HG03457 (cell line): ENCODE measurements around the gene CEACAM8.
"Not testable (repeated sequence)": the region's sequence is repeated elsewhere in the genome, so short reads cannot be mapped to it uniquely, and the experiment has no call there.

Experiments
- ATAC-seq: cut with Tn5 transposase; IDR thresholded peaks from one replicate; pipeline ENCODE4 v1.9.1; 2021; ENCODE audit warnings: moderate number of reproducible peaks; ENCODE audit not compliant: unreplicated experiment

Gene CEACAM8

DNA sequence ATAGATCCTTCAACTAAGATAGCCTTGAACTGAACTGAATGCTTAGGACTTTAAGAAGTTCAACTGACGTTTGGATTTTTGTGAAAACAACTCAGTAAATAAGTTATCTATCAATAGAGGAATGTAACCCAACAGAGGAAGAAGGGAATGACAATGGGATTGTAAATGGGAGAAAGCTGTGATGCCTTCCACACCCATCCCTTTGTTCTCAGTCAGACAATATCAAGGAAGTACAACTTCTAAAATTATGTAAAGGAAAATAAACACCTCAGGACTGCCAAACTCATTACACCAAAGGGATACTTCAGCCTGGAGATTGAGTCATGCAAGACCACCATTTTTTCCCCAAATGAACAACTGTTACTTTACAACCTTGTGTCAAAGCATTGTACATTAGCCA, 21.1 kb downstream of the CEACAM8 start:
- ATAC-seq, result no peak

DNA sequence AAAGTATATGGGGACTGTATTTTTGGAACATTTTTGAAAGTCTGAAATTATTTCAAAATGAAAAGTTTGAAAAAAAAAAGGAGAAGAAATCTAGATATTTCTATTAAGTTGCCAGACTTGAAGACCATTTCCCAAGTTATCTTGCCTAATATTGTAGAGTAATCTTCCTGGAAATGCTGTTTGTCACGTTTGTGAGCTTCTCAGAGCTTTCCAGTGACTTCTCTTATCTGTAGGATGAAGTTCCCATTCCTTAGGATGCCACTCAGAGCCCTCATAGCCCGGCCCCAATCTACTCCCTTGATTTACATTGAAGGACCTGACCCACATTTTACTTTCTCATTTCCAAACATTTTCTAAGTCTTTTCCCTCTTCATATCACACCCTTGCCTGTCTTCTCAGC, 23.6 kb downstream of the CEACAM8 start:
- ATAC-seq, result no peak

DNA sequence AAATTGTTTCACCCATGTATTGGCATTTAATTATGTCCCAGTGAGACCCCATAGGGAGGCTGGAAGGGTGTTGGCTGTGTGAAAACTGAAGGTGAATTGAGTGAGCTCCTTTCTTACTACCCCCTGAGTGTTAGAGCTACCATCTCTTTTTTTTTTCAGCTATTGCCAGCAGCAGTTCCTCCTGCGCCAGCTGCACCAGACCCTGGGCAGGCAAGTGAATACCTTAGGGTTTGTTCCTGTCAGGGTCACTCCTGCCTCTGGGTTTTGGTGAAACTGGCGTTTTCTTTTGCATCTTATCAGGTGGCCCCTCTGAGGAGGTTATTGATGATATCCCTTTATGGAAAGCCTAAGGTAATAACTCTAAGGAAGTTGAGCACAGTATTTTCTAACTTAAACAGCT, 25.5 kb downstream of the CEACAM8 start:
- ATAC-seq, result no peak

- ATAC-seq, result no peak
These were observed 26.7 kb downstream of the CEACAM8 start for GRCh38 chr19:42568006-42568405.

- no peak for ATAC-seq
These were observed 27.2 kb downstream of the CEACAM8 start for GRCh38 chr19:42567567-42567966.

DNA sequence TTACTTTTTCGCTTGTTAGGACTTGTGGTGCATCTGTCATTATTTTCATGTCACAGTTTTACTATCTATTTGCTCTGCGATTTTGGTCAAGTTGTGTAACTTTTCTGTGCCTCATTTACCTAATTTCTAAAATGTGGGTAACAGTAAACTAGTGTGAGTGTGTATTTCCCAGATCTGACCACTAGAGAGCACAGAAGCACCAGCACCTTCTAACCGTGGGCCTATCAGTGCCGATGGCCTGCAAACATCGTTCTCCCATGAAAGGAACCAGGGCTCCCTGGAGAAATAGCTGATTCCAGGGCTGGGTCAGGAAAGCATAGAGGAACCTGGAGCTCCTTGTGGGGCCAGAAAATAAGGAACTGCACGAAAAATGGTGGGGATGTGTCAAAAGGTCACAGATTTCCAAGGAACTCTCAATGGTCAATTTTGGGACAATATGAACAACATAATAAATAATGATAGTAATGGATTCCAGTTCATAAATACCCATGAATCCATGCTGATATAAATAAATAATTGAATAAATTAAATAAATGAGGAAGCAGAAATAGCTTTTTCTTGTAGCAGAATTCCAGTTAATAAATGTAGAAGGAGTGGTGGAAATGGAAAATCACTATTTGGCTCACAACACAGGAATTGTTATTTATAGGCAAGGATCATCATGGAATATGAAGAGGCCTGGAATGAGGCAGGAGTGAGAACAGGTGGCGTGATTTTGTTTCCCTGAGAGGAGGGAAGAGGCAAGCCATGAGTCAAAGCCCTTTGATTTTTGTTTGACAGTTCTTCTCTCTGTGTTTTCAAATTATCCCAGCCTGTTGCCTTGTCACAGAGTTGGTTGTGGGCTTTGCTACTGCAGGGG, 31.1 kb downstream of the CEACAM8 start:
- no peak for ATAC-seq

DNA sequence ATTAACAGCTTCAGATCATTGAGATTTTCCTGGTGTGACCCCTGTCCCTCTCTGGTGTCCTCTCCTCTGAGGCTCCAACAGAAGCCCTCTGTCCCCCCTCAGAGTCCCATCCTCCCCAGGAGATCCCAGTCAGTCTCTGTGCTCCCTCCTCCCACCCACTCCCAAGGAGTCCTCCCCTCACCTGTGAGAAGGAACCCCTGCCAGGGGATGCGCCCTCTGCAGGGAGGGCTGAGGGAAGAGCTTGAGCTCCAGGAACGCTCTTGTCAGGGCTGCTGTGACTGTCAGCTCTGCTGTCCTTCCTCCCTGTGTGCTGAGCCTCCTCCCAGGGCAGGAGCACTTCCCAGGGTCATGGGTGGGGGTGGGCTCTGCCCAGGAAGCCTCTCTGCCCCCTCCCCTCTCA, 33.2 kb downstream of the CEACAM8 start:
- ATAC-seq, result no peak

DNA sequence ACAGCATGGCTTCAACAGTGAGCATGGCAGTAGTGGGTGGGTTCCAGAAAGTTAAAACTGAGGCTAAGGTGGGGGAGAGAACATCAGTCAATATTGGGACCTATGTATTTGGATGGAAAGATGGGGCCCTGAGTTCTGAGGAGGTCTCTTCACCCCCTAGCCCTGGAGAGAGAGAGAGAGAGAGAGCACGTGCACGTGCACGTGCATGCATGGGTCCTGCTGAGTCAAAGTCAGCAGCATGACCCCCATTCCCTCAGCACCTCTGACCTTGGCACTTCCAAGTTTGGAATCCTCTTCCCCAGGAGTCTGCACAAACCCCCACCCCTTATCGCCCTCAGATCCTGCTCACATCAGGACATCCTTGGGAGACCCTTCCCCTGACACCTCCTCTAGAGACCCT, 34.0 kb downstream of the CEACAM8 start:
- no peak for ATAC-seq

GRCh38 chr19:42558450-42559150, 36.1 kb downstream of the CEACAM8 start:
- ATAC-seq, result no peak

DNA sequence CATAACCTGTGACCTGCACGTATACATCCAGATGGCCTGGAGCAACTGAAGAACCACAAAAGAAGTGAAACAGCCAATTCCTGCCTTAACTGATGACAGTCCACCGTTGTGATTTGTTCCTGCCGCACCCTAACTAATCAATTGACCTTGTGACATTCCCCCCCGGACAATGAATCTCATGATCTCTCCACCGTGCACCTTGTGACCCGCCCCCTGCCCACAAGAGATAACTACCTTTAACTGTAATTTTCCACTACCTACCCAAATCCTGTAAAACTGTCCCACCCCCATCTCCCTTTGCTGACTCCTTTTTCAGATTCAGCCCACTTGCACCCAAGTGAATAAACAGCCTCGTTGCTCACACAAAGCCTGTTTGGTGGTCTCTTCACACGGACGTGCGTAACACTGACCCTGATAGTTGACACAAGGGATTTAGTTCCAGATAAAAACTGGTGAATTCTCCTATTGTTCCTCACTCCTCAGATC, 37.3 kb downstream of the CEACAM8 start:
- not testable (repeated sequence) for ATAC-seq

DNA sequence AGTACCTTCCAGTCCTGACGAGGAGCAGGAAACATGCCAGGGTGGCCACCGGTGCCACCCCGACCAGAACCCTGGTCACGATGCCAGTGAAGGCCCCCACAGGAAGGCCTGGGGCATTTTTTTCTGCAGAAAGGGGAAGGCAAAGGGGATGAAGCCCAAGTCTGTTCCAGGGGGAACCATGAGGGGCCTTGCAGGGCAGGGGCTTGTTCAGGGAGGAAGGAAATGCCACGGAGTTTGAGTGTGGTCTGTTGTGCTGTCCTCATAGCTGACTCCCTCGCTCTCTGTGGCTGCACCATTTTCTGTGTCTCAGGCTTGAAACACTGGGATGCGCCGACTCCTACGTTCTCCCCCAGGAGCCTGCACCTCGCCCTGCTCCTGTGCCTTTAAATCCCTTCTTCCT, 38.9 kb downstream of the CEACAM8 start:
- ATAC-seq, result no peak

- no peak for ATAC-seq
These were observed 39.4 kb downstream of the CEACAM8 start for GRCh38 chr19:42555317-42555716.

- ATAC-seq, result no peak
These were observed 40.6 kb downstream of the CEACAM8 start for GRCh38 chr19:42554046-42554575.

GRCh38 chr19:42553292-42554045, 41.3 kb downstream of the CEACAM8 start:
- ATAC-seq, result no peak

GRCh38 chr19:42552086-42553065, 42.3 kb downstream of the CEACAM8 start:
- ATAC-seq, result no peak

DNA sequence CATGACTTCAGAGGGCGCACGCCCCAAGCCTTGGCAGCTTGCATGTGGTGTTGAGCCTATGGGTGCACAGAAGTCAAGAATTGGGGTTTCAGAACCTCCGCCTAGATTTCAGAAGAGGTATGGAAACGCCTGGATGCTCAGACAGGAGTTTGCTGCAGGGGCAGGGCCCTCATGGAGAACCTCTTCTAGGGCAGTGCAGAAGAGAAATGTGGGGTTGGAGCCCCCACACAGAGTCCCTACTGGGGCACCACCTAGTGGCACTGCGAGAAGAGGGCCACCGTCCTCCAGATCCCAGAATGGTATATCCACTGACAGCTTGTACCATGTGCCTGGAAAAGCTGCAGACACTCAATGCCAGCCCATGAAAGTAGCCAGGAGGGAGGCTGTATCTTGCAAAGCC, 44.2 kb downstream of the CEACAM8 start:
- not testable (repeated sequence) for ATAC-seq

DNA sequence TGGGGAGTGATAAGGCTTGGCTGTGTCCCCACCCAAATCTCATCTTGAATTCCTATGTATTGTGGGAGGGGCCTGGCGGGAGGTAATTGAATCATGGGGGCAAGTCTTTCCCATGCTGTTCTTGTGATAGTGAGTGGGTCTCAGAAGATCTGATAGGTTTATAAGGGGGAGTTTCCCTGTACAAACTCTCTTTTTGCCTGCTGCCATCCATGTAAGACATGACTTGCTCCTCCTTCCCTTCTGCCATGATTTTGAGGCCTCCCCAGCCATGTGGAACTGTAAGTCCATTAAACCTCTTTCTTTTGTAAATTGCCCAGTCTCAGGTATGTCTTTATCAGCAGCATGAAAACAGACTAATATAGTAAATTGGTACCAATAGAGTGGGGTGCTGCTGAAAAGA, 45.7 kb downstream of the CEACAM8 start:
- not testable (repeated sequence) for ATAC-seq

DNA sequence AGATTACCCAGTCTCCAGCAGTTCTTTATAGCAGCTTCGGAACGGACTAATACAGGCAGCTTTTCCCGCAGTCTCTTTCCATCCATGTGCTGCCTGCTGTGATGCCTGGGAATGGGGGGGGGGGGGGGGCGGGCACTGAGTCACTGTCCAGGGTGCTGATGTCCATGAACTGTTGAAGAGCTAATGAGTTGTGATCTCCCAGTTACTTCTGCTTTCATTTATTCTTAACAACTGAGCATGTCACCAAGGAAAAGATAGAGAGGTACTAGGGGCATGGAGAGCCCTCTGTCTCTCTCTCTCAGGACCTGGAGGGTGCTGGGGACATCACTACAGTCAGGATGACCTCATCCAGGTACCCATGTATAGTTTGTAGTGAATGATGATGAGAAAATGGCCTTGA, 46.2 kb downstream of the CEACAM8 start:
- ATAC-seq, result no peak

DNA sequence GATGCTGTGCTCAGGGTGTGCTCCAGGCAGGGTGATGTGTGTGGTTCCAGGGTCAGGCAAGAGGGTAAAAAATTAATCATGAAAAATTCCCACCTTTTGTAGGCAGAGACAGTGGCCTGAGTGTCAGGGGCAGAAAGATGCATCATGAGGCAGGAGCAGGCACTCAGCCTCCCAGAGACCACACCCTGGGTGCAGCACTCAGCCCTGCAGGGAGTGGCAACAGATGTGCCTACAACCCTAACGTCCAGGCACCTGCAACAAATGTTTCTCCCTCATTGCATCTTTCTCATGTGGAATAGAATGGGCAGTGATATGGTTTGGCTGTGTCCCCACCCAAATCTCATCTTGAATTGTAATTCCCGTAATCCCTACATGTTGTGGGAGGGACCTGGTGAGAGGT, 46.8 kb downstream of the CEACAM8 start:
- ATAC-seq, result no peak
